Pancreas (tissue), 10 donors: ENCODE measurements around the gene REL. TPM values are rescaled to one million over a fixed set of nuclear protein-coding genes. Genes with fewer than 3 reads are reported as not detected.
"Not testable (repeated sequence)": the region's sequence is repeated elsewhere in the genome, so short reads cannot be mapped to it uniquely, and the experiment has no call there.

ENCODE experiments used
- ATAC-seq, 4 donors: fragments of 200-7000 bp; cut with Tn5 transposase; one replicate each; pipeline versions ENCODE4 v1.8.0 to v1.9.1; 2020; ENCODE audit warnings: mild to moderate bottlenecking in 4 of 4, moderate library complexity in 4 of 4
- DNase-seq, 6 donors: peaks; one replicate each; pipeline ENCODE4 v3.0.0-alpha.2; 2020
- FAIRE-seq: peaks from 2 replicates; lab custom pipeline; 2012; peaks lifted over from hg19 to GRCh38; lab: Jason Lieb, UNC
- H3K27ac ChIP-seq, 4 donors: fragments of 200-600 bp; sonication (generic); 1 replicate in 3 of 4; 2 replicates in 1 of 4; pipeline versions ENCODE4 v1.5.0 to v1.8.0; 2020
- H3K27me3 ChIP-seq, 4 donors: fragments of 200-600 bp; one replicate each; pipeline ENCODE4 v1.8.0; 2021
- H3K36me3 ChIP-seq, 3 donors: fragments of 200-600 bp; sonication (generic) in 1 of 3; one replicate each; pipeline versions ENCODE4 v1.5.0 to v1.8.0; 2020 to 2021
- H3K4me1 ChIP-seq, 3 donors: fragments of 200-600 bp; one replicate each; pipeline ENCODE4 v1.8.0; 2021
- H3K4me3 ChIP-seq, 4 donors: fragments of 200-600 bp; sonication (generic) in 2 of 4; one replicate each; pipeline versions ENCODE4 v1.5.0 to v1.8.0; 2020 to 2021
- H3K9me3 ChIP-seq, 4 donors: fragments of 200-600 bp; one replicate each; pipeline ENCODE4 v1.8.0; 2021
- WGBS, 2 donors: extraction: QIAGEN DNeasy Blood & Tissue Kit; methylation state at CpG; one replicate each; pipeline ENCODE4 v1.1.7; 2013; 5-methylcytosine and 5-hydroxymethylcytosine counted together
- intact Hi-C, 3 donors: fragments of 100-400 bp; cut with DNase I; formaldehyde crosslinking; loops; one replicate each; pipeline versions ENCODE4 v1.11.1 to v1.14.2; 2022
- polyA plus RNA-seq, 2 donors: library from polyadenylated mRNA; stranded (reverse); fragments of 200-250 nt; gene quantifications; one replicate each; pipeline ENCODE4 v1.2.3, GENCODE V29; 2013
- total RNA-seq, 6 donors: library from RNA; stranded (reverse); fragmentation: NEBNext Ultra II Directional in 4 of 6; extraction: Animal tissue kit (Norgen Biotek cat#: 25700) in 4 of 6; gene quantifications; one replicate each; pipeline versions ENCODE4 v1.2.1 to v1.2.4, GENCODE V29; 2021 to 2023
- TF ChIP-seq, protein P1 (sequence below), 4 donors: fragments of 200-600 bp; sonication (generic) in 3 of 4; IDR thresholded peaks; one replicate each; pipeline versions ENCODE4 v1.5.0 to v1.8.0; 2021; ENCODE audit warnings: antibody characterized with exemption in 4 of 4
- donor health status: healthy with polysubstance abuse.
- donor health status: DM: no; HTN: no; CAD: no; lungs with moderate emphysema.
- donor health status: DM: no; HTN: no; CAD: no.
- donor health status: control.
- donor health status: control.
- donor health status: Bipolar disorder and iron deficiency.
- donor health status: DM: yes; HTN: yes; CAD: no.
- donor health status: DM: no; HTN: no; CAD: no.
- donor health status: DM: no; HTN: no; CAD: no.
- donor health status: DM: yes; HTN: yes; CAD: no.

The REL gene
- total and polyA plus RNA-seq, 8 donors = 1.5 to 11.9 (median 7.0) TPM

DNA sequence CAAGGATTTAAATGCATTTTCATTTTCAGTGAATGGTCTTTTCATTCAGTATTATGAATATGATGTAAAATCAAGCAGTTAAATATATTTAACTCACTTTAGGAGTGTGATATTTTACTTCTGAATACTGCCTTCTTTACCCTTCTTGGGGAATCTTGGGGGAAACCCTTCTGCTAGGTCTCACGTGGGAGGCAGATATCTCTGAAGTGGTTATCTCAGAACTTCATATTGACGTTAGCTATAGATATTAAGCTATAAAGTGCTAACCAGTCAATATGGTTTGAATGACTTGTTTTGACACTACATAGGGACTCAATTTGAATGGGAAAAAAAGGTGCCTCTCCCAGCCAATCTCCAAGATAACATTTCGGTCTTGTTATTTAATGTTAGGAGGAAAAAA lies 9.8 kb downstream of the REL start:
- intact Hi-C loops = no loop called here

DNA sequence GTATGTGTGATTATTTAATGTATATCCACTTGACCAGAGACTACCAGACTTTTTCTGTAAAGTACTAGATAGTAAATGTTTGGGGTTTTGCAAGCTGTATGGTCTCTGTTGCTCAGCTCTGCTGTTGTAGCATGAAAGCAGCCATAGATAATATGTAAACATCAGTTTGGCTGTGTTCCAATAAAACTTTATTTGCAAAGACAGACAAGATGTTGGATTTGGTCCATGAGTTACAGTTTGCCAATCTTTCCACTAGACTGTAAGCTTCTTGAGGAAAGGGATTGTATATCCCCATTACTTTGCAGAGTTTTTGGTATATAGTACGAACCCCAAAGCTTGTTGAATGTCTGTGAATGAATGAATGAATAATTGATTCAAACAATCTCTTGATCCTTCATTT lies 17.2 kb downstream of the REL start:
- intact Hi-C loops = no loop called here
- Histone ChIP-seq H3K36me3 (peaks cover 0 to 36% (median 0%) of the 10 kb centered on the region in 3 donors), H3K4me1 (peaks cover 0 to 3% (median 0%) of the 10 kb centered on the region in 3 donors), H3K27ac (no peak overlapping the region), H3K4me3 (no peak overlapping the region), H3K9me3 (no peaks in the 10 kb centered on the region), H3K27me3 (no peaks in the 10 kb centered on the region)
- TF ChIP-seq, protein P1, sequence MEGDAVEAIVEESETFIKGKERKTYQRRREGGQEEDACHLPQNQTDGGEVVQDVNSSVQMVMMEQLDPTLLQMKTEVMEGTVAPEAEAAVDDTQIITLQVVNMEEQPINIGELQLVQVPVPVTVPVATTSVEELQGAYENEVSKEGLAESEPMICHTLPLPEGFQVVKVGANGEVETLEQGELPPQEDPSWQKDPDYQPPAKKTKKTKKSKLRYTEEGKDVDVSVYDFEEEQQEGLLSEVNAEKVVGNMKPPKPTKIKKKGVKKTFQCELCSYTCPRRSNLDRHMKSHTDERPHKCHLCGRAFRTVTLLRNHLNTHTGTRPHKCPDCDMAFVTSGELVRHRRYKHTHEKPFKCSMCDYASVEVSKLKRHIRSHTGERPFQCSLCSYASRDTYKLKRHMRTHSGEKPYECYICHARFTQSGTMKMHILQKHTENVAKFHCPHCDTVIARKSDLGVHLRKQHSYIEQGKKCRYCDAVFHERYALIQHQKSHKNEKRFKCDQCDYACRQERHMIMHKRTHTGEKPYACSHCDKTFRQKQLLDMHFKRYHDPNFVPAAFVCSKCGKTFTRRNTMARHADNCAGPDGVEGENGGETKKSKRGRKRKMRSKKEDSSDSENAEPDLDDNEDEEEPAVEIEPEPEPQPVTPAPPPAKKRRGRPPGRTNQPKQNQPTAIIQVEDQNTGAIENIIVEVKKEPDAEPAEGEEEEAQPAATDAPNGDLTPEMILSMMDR (IDR thresholded peaks at IDR 0.05) = no peak
- 97 to 98% methylated on average over 1 of the region's 1 CpG for WGBS, 2 donors
- FAIRE-seq (no peak), DNase-seq (no peak), ATAC-seq (no peak)

More for the DNA sequence above, 9.8 kb downstream of the REL start:
- no peak for FAIRE-seq
- H3K36me3 ChIP-seq = peaks cover 0 to 23% (median 0%) of the 10 kb centered on the region in 3 donors
- no peak for ATAC-seq
- H3K4me3 ChIP-seq = no peak overlapping the region
- peaks cover 11 to 20% (median 14%) of the 10 kb centered on the region in 3 donors for H3K4me1 ChIP-seq
- TF ChIP-seq, protein P1 (IDR thresholded peaks at IDR 0.05) = no peak
- WGBS, 2 donors = 35 to 39% methylated on average over 3 of the region's 3 CpGs
- no peaks in the 10 kb centered on the region for H3K9me3 ChIP-seq
- no peaks in the 10 kb centered on the region for H3K27me3 ChIP-seq
- DNase-seq = no peak
- H3K27ac ChIP-seq = no peak overlapping the region

DNA sequence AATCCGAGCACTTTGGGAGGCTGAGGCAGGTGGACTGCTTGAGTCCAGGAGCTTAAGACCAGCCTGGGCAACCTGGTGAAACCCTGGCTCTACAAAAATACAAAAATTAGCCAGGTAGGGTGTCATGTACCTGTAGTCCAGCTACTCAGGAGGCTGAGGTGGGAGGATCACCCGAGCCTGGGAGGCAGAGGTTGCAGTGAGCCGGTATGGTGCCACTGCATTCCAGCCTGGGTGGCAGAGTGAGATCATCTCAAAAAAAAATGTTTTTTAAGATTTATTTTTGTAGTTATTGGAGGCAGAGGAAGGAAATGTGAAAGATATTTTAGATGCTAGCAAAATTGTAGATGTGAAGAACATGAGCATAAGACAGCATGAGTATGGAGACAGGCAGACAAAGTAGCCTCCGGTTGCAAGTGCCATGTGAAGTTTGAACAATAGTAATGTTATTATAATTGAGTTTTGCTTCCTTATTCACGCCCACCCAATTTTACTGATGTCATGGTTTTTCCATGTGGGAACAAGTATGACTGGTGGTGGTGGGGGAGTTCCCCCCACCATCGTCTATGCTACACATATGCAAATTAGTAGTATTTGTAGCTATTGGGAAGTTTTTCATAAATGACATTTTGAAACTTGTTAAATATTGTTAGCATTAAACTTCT lies 18.0 kb downstream of the REL start:
- FAIRE-seq = no peak
- Histone ChIP-seq H3K9me3 (no peaks in the 10 kb centered on the region), H3K36me3 (peaks cover 0 to 28% (median 0%) of the 10 kb centered on the region in 3 donors), H3K27me3 (no peaks in the 10 kb centered on the region), H3K4me1 (no peaks in the 10 kb centered on the region), H3K4me3 (no peak overlapping the region), H3K27ac (no peak overlapping the region)
- DNase-seq = no peak
- 85% methylated on average over 6 of the region's 6 CpGs for WGBS, 2 donors
- TF ChIP-seq, protein P1 (IDR thresholded peaks at IDR 0.05) = no peak
- intact Hi-C loops = no loop called here
- peak in 1 of 4 donors; percentile 11 for ATAC-seq

DNA sequence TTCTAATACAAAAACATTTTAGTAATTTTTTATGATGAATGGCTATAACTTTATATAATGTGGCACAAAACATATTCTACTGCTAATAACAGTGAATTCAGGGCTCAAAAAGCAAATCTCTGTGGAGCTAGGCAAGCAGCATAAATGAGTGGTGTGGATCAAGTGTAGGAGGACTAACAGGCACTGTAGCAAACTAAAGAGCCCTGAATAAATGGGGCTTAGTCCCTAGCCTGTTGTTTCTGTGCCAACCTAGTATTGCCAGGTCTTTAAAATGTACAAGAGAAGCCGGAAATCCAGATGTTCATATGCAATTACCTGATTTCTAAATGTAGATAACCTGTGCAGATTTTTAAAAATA lies 18.5 kb downstream of the REL start:
- Histone ChIP-seq H3K4me1 (no peaks in the 10 kb centered on the region), H3K27me3 (no peaks in the 10 kb centered on the region), H3K9me3 (no peaks in the 10 kb centered on the region), H3K36me3 (peaks cover 0 to 23% (median 0%) of the 10 kb centered on the region in 3 donors), H3K4me3 (no peak overlapping the region), H3K27ac (no peak overlapping the region)
- 74 to 76% methylated on average over 1 of the region's 1 CpG for WGBS, 2 donors
- TF ChIP-seq, protein P1 (IDR thresholded peaks at IDR 0.05) = no peak
- no peak for FAIRE-seq
- ATAC-seq = no peak
- DNase-seq = no peak
- intact Hi-C loops = no loop called here

DNA sequence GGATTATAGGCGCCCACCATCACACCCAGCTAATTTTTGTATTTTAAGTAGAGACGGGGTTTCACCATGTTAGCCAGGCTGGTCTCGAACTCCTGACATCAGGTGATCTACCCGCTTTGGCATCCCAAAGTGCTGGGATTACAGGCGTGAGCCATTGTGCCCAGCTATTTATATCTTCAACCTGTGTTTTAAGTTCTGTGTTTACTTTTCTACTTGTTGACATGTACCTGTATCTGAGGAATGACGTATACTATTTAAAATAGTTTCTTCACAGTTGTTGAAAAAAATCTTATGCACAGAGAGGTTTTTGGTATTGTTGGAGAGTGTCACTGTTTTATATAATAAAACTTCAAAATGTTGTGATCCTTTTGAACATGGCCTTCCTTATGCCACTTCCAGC lies 19.9 kb downstream of the REL start:
- peak; percentile 18 to 77 (median 74) for ATAC-seq

DNA sequence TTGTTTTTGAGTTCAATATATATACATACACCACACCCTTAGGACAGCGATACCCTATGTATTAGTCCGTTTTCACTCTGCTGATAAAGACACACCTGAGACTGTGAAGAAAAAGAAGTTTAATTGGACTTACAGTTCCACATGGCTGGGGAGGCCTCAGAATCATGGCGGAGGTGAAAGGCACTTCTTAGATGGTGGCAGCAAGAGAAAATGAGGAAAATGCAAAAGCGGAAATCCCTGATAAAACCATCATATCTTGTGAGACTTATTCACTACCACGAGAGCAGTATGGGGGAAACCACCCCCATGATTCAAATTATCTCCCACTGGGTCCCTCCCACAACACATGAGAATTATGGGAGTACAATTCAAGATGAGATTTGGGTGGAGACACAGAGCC lies 24.5 kb downstream of the REL start:
- 91 to 93% methylated on average over 5 of the region's 5 CpGs for WGBS, 2 donors
- intact Hi-C loops, H3K4me1 ChIP-seq, H3K36me3 ChIP-seq, ATAC-seq, H3K27me3 ChIP-seq, FAIRE-seq, H3K27ac ChIP-seq, H3K4me3 ChIP-seq, DNase-seq, H3K9me3 ChIP-seq: not testable (repeated sequence)

More for the DNA sequence above, 19.9 kb downstream of the REL start:
- 73 to 76% methylated on average over 6 of the region's 6 CpGs for WGBS, 2 donors
- H3K27ac ChIP-seq, H3K4me3 ChIP-seq, H3K9me3 ChIP-seq, H3K4me1 ChIP-seq, H3K27me3 ChIP-seq, FAIRE-seq, intact Hi-C loops, DNase-seq: not testable (repeated sequence)
- H3K36me3 ChIP-seq = peaks cover 0 to 20% (median 0%) of the 10 kb centered on the region in 3 donors
